Measurements from ENCODE around the gene SLC12A2.

DNA sequence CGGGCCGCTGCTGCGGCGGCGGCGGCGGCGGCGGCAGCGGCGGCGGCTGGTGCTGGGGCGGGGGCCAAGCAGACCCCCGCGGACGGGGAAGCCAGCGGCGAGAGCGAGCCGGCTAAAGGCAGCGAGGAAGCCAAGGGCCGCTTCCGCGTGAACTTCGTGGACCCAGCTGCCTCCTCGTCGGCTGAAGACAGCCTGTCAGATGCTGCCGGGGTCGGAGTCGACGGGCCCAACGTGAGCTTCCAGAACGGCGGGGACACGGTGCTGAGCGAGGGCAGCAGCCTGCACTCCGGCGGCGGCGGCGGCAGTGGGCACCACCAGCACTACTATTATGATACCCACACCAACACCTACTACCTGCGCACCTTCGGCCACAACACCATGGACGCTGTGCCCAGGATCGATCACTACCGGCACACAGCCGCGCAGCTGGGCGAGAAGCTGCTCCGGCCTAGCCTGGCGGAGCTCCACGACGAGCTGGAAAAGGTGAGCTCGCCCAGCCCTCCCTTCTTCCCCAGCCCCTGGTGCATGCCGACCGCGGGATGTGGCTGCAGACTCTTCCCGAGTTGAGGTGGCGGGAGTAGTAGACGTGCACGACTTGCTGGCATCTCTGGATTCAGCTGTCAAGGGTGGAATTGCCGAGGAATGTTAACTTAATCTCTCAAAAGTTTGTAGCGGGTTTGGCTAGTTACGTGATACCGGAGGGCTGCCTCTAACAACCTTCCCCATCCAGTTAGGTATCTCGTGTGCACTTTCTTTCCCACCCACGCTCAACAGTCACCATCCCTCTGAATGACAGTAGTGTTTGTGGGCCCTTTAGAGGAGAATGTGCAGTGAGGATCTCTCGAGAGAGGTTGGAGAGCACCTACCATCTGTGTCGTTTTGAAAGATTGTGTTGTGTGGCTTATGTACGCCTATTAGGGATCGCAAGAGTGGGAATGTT is 932 bp downstream of the SLC12A2 start:
- TF ChIP-seq CTCF (IDR thresholded peaks at IDR 0.05) (no peak), POLR2A (IDR thresholded peaks at IDR 0.05) (no peak), EP300 (IDR thresholded peaks at IDR 0.05) (no peak)

Data from stomach (tissue), 4 donors.